Measurements from ENCODE around the gene ZNF334.

GRCh38 chr20:46558511-46558959, 45.2 kb upstream of the ZNF334 start:
- TF ChIP-seq CTCF (IDR thresholded peaks at IDR 0.05) (no peak), POLR2A (IDR thresholded peaks at IDR 0.05) (no peak)
